Effector memory CD4-positive, alpha-beta T cell (primary cell): Measurements from ENCODE around the gene SRF.
"Not testable (repeated sequence)": the region's sequence is repeated elsewhere in the genome, so short reads cannot be mapped to it uniquely, and the experiment has no call there.

Experiments
- DNase-seq, 3 donors: peaks; one replicate each; pipeline ENCODE4 v3.0.0-alpha.2; 2020
- H3K27ac ChIP-seq: 2 replicates; pipeline ENCODE4 v1.7.0; 2013; ENCODE audit warnings: mild to moderate bottlenecking, low read length, moderate library complexity; ENCODE audit not compliant: insufficient read depth, poor library complexity, severe bottlenecking
- H3K27me3 ChIP-seq: replicated peaks from 2 replicates; pipeline ENCODE4 v1.7.0; 2013; ENCODE audit warnings: mild to moderate bottlenecking, low read length; ENCODE audit not compliant: insufficient read depth, control insufficient read depth, poor library complexity, severe bottlenecking
- H3K36me3 ChIP-seq: 2 replicates; pipeline ENCODE4 v1.7.0; 2013; ENCODE audit warnings: mild to moderate bottlenecking, low read length, moderate library complexity; ENCODE audit not compliant: control insufficient read depth, insufficient read depth
- H3K4me1 ChIP-seq: 2 replicates; pipeline ENCODE4 v1.7.0; 2013; ENCODE audit warnings: low read length, mild to moderate bottlenecking; ENCODE audit not compliant: control insufficient read depth, insufficient read depth, poor library complexity, severe bottlenecking
- H3K4me3 ChIP-seq: 2 replicates; pipeline ENCODE4 v1.7.0; 2013; ENCODE audit warnings: low read length, low read depth, mild to moderate bottlenecking; ENCODE audit not compliant: insufficient read depth, poor library complexity, severe bottlenecking
- H3K9me3 ChIP-seq: 2 replicates; pipeline ENCODE4 v1.7.0; 2013; ENCODE audit warnings: mild to moderate bottlenecking, low read length, moderate library complexity; ENCODE audit not compliant: control insufficient read depth

SRF gene

DNA sequence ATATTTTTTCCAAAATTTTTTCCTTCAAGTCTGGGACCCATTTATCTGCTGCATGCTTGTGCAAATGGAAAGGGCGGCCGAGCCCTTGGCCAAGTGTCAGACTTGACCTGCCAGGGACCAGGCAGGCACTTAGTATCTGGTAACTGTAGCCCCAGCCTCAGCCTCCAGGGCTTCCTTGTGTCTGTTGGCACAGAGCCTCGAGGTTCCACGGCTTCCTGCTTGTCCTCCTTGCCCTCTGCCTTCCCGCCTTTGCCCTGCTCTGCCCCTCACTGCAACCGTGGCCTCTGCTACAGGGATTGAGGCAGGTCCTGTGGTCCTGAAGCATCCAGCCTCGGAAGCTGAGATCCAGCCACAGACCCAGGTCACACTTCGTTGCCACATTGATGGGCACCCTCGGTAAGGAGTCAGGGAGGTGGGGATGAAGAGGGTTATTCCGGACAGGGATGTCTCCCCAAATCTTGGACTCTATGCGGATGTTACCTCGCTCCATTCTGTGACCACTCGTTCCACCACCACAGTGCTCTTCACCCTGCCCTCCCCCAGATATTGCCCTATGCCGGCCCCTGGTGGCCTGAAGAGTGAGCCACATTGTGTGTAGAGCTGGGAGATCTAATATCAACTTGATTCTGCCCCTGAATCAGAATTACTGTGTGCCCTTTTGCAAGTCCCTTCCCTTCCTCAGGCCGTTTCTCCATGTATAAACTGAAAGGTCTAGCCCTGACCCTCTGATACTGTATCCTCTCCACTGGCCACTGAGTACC, 41.5 kb upstream of the SRF start:
- Histone ChIP-seq H3K27ac (no peak overlapping the region), H3K4me3 (no peak overlapping the region), H3K9me3 (no peaks in the 10 kb centered on the region), H3K4me1 (no peaks in the 10 kb centered on the region), H3K27me3 (no peaks in the 10 kb centered on the region), H3K36me3 (no peaks in the 10 kb centered on the region)
- DNase-seq: no peak

DNA sequence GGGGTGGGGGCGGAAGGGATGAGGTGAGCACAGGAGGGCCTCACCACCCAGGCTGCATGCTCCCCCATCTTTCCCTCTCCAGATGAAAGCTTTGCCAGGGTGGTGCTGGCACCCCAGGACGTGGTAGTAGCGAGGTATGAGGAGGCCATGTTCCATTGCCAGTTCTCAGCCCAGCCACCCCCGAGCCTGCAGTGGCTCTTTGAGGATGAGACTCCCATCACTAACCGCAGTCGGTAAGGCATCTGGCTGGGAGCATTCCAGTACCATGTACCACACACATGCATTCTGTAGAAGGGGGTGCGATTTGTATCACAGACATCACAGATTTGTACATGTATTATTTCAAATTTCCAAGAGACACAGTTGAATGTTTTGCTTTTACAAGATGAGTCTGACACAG, 40.6 kb upstream of the SRF start:
- DNase-seq: no peak
- Histone ChIP-seq H3K36me3 (no peaks in the 10 kb centered on the region), H3K27me3 (no peaks in the 10 kb centered on the region), H3K9me3 (no peaks in the 10 kb centered on the region), H3K27ac (no peak overlapping the region), H3K4me1 (no peaks in the 10 kb centered on the region), H3K4me3 (no peak overlapping the region)

DNA sequence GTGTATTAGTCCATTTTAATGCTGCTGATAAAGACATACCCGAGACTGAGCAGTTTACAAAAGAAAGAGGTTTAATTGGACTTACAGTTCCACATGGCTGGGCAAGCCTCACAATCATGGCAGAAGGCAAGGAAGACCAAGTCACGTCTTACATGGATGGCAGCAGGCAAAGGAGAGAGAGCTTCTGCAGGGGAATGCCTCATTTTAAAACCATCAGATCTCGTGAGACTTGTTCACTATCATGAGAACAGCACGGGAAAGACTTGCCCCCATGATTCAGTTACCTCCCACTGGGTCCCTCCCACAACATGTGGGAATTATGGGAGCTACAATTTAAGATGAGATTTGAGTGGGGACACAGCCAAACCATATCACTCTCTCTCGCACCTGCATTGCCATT, 39.7 kb upstream of the SRF start:
- not testable (repeated sequence) for H3K4me3 ChIP-seq, H3K9me3 ChIP-seq, H3K36me3 ChIP-seq, H3K27ac ChIP-seq, DNase-seq, H3K4me1 ChIP-seq, H3K27me3 ChIP-seq

DNA sequence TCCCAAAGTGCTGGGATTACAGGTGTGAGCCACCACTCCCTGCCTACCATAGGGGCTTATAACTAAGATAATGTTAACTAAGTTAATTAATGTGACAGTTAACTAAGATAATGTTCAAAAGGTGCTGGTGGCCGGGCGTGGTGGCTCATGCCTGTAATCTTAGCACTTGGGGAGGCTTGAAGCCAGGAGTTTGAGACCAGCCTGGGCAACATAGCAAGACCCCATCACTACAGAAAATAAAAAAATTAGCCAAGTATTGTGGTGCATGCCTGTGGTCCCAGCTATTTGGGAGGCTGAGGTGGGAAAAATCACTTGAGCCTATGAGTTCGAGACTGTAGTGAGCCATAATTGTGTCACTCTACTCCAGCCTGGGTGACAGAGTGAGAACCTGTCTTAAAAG, 32.8 kb upstream of the SRF start:
- Histone ChIP-seq H3K36me3 (no peaks in the 10 kb centered on the region), H3K4me1 (no peaks in the 10 kb centered on the region)

DNA sequence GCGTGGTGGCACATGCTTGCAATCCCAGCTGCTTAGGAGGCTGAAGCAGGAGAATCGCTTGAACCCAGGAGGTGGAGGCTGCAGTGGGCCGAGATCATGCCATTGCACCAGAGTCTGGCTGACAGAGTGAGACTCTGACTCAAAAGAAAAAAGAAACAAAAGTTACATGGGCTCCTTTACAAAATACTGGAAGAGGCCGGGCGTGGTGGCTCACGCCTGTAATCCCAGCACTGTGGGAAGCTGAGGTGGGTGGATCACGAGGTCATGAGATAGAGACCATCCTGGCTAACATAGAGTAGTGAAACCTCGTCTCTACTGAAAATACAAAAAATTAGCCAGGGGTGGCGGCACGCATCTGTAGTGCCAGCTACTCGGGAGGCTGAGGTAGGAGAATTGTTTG, 31.1 kb upstream of the SRF start:
- H3K36me3 ChIP-seq, DNase-seq, H3K9me3 ChIP-seq, H3K27me3 ChIP-seq, H3K4me1 ChIP-seq, H3K27ac ChIP-seq, H3K4me3 ChIP-seq: not testable (repeated sequence)

More for the DNA sequence above, 32.8 kb upstream of the SRF start:
- Histone ChIP-seq H3K4me3 (no peak overlapping the region), H3K27ac (no peak overlapping the region), H3K27me3 (no peaks in the 10 kb centered on the region), H3K9me3 (no peaks in the 10 kb centered on the region)
- DNase-seq: no peak

DNA sequence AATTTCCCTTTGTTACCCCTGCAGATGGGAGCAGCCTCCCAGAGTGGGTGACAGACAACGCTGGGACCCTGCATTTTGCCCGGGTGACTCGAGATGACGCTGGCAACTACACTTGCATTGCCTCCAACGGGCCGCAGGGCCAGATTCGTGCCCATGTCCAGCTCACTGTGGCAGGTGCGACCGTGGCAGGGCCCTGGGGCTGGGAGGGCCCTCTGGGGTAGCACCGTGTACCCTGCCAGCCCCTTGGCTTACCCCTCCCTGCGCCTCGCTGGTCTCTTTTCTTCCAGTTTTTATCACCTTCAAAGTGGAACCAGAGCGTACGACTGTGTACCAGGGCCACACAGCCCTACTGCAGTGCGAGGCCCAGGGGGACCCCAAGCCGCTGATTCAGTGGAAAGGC, 29.4 kb upstream of the SRF start:
- Histone ChIP-seq H3K27ac (no peak overlapping the region), H3K27me3 (no peaks in the 10 kb centered on the region), H3K9me3 (no peaks in the 10 kb centered on the region), H3K4me3 (no peak overlapping the region), H3K36me3 (no peaks in the 10 kb centered on the region), H3K4me1 (peaks cover 4% of the 10 kb centered on the region)
- no peak for DNase-seq

DNA sequence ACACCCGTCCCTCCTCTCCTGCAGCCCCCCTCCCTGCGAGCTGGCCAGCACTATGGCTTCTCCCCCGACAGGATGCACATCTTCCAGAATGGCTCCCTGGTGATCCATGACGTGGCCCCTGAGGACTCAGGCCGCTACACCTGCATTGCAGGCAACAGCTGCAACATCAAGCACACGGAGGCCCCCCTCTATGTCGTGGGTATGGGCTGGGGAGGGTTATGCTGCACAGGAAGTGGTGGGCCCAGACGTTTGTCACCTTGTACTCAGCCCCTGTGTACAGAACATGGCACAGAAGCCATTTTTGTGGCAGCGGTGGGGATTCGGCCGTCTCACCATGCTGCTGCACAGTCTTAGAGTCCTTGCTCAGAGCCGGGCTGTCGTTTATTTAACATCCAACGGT, 29.0 kb upstream of the SRF start:
- peaks cover 4% of the 10 kb centered on the region for H3K4me1 ChIP-seq
- no peaks in the 10 kb centered on the region for H3K9me3 ChIP-seq
- no peak overlapping the region for H3K27ac ChIP-seq
- no peak overlapping the region for H3K4me3 ChIP-seq
- no peaks in the 10 kb centered on the region for H3K27me3 ChIP-seq
- no peaks in the 10 kb centered on the region for H3K36me3 ChIP-seq
- DNase-seq: no peak

DNA sequence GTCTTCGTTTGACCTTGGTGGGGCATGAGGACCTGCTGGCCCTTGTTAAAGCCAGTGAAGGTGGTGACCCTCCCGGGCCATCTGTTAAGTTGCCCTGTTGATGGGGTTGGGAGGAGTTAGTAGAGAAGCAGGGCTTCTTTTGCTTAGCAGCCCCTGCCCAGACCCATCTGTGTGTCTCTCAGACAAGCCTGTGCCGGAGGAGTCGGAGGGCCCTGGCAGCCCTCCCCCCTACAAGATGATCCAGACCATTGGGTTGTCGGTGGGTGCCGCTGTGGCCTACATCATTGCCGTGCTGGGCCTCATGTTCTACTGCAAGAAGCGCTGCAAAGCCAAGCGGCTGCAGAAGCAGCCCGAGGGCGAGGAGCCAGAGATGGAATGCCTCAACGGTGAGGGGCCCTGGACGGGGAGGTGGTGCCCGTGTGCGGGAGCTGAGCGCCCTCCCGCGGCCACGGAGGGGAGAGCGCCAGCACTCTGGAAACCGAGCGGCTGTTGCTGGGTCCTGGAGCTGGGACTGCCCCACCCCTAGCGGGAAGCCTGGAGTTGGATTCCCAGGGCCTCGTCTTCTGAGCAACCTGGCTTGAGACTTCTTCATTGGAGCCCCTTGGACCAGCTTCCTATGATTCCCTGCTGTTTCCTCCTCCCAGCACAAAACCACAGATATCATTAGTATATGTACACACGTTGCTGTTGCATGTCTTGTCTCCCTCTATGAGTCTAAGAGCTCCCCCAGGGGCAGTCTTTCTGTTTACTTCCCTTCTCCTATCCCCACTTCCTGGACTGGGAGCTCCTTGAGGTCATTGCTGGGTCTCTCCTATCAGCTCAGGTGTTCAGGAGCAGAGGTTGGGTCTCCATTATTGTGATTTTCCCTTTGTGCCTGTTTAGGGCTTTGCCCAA, 27.6 kb upstream of the SRF start:
- no peak overlapping the region for H3K27ac ChIP-seq
- no peak overlapping the region for H3K4me3 ChIP-seq
- no peaks in the 10 kb centered on the region for H3K9me3 ChIP-seq
- peak; percentile 33 to 51 (median 38) for DNase-seq
- H3K27me3 ChIP-seq: no peaks in the 10 kb centered on the region
- H3K4me1 ChIP-seq: peaks cover 4% of the 10 kb centered on the region
- H3K36me3 ChIP-seq: no peaks in the 10 kb centered on the region

DNA sequence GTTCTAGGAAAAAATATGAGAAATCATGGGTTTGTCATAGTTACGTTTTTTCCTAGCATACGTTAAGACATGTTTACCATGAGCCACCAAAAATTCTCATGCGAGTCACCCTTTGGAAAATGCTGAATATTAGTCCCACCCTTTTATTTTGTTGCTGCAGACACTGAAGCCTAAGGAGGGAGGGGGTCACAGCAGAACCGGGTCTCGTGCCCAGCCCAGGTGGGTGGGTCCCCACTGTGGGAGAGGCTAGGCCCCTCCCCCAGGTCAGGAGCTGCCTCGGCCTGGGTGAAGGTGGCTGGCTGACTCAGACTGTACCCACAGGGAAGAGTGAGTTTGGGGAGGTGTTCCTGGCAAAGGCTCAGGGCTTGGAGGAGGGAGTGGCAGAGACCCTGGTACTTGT, 26.2 kb upstream of the SRF start:
- no peak overlapping the region for H3K27ac ChIP-seq
- H3K4me3 ChIP-seq: no peak overlapping the region
- no peaks in the 10 kb centered on the region for H3K27me3 ChIP-seq
- no peaks in the 10 kb centered on the region for H3K36me3 ChIP-seq
- peaks cover 4% of the 10 kb centered on the region for H3K4me1 ChIP-seq
- no peaks in the 10 kb centered on the region for H3K9me3 ChIP-seq
- DNase-seq: no peak

DNA sequence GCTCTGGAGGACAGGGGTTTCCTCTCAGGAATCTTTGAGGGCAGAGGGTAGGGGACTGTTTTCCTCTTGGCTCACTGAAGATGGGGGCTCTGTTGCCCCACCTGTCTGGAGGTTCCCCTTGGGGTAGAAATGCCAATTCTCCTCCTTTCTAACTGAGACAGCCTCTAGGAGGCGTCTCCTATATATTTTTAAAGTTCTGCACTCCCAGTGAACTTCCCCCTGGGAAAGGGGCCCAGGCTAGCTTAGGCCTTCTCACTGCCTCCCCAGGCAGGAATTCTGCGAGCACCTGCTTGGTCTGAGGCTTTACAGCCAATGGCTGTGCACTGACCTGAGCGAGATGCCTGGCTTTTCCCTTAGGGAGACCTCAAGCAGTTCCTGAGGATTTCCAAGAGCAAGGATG, 24.8 kb upstream of the SRF start:
- no peaks in the 10 kb centered on the region for H3K9me3 ChIP-seq

More for the DNA sequence above, 24.8 kb upstream of the SRF start:
- no peaks in the 10 kb centered on the region for H3K36me3 ChIP-seq
- H3K27me3 ChIP-seq: no peaks in the 10 kb centered on the region
- H3K27ac ChIP-seq: no peak overlapping the region
- H3K4me1 ChIP-seq: peaks cover 4% of the 10 kb centered on the region
- DNase-seq: no peak
- H3K4me3 ChIP-seq: no peak overlapping the region
